K562 (cell line): ENCODE data around the gene CAPZB. TPM values are rescaled to one million over a fixed set of nuclear protein-coding genes. Genes with fewer than 3 reads are reported as not detected.

Experiments
- COPS2 ChIP-seq: fragments of 450-650 bp; conservative IDR thresholded peaks from 2 replicates; pipeline ENCODE4 v1.6.1; 2016; ENCODE audit warnings: mild to moderate bottlenecking, moderate library complexity
- MEIS2 ChIP-seq: fragments of 450-650 bp; IDR thresholded peaks from 2 replicates; pipeline ENCODE4 v1.6.1; 2014; ENCODE audit warnings: mild to moderate bottlenecking; ENCODE audit not compliant: partially characterized antibody
- RB1 ChIP-seq: fragments of 450-650 bp; IDR thresholded peaks from 2 replicates; pipeline ENCODE4 v1.6.1; 2017; ENCODE audit warnings: low read depth, mild to moderate bottlenecking
- SMARCE1 ChIP-seq: fragments of 450-650 bp; IDR thresholded peaks from 2 replicates; pipeline ENCODE4 v1.7.1; 2016; ENCODE audit warnings: mild to moderate bottlenecking
- TCF3 ChIP-seq: sonication (generic); formaldehyde crosslinking; IDR thresholded peaks from 2 replicates; pipeline ENCODE4 v1.4.0; 2020; ENCODE audit warnings: mild to moderate bottlenecking, missing genetic modification reagents
- TEAD1 ChIP-seq, 2 experiments: fragments of 450-650 bp in 1 of 2; sonication (generic) in 1 of 2; formaldehyde crosslinking; IDR thresholded peaks; 2 replicates each; pipeline versions ENCODE4 v1.4.0 to v1.8.0; 2020 to 2022; ENCODE audit warnings: mild to moderate bottlenecking in 2 of 2, missing genetic modification reagents in 1 of 2
- polyA plus RNA-seq, 8 experiments: library from polyadenylated mRNA; depleted of rRNA in 4 of 8; stranded (reverse) in 5 of 8; unstranded in 3 of 8; fragments of >200 nt; fragmentation: Nextera tagmentation in 2 of 8; fragmentation: Illumina TruSeq in 1 of 8; extraction: Ambion mirVana in 2 of 8; extraction: Trizol in 1 of 8; gene quantifications; 2 replicates each; pipeline versions ENCODE4 v1.2.1 to v1.2.3, GENCODE V29; 2011 to 2014; ENCODE audit warnings: inconsistent platforms in 1 of 8, missing spikeins in 1 of 8
- total RNA-seq, 7 experiments: library from RNA; depleted of rRNA in 6 of 7; stranded (reverse); fragments of >200 nt in 6 of 7; fragmentation: Illumina TruSeq in 2 of 7; extraction: Trizol in 2 of 7; gene quantifications; 2 replicates each; pipeline versions ENCODE4 v1.2.1 to v1.2.3, GENCODE V29; 2011 to 2021; ENCODE audit warnings: low replicate concordance in 1 of 7
- TF ChIP-seq, protein P1 (sequence below), 2 experiments: fragments of 450-650 bp; formaldehyde crosslinking in 1 of 2; IDR thresholded peaks; 2 replicates each; pipeline versions ENCODE4 v1.4.0 to v1.6.1; 2014 to 2020; ENCODE audit warnings: mild to moderate bottlenecking in 2 of 2, borderline replicate concordance in 1 of 2, low read depth in 1 of 2
- TF ChIP-seq, protein P2 (sequence below): sonication (generic); formaldehyde crosslinking; IDR thresholded peaks from 2 replicates; pipeline ENCODE4 v1.8.0; 2022; ENCODE audit warnings: mild to moderate bottlenecking, missing genetic modification reagents

The CAPZB gene
- total and polyA plus RNA-seq, 9 of the 15 experiments (the other 6 are each of a cell fraction or from before 2014, with no cell fraction given) = 57.6 to 297 (median 125) TPM

DNA sequence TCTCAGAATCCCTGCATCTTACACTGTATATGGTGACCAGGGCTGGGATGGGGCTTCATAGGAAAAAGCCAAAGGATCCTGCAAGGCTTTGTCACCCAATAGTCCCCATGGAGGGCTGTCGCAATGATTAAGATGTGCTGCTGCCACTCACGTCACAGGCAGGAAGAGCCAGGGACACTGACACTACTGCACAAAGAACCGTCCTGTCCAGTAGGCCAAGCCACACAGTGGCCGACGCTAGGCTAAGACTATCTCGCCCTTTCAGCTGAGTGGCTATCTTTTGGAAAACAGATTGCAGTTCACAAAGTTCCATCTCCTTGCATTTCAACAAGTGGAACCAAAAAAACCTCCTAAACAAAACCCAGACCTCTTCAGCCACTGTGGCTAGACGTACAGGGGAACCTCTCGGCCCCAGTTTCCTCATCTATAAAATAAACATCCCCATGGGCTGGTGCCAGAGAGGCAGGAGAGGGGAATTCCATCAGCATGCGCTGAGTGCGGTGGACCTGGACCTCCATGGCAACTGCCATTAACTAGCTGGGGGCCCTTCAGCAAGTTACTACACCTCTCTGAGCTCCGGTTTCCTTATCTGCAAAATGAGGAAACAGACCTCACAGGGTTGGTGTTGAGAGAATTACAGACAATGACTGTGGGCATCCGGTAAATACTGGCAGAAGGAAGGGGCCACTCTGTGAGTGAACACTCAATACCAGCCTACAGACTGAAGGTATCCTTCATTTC, 8.7 kb downstream of the CAPZB start (continued):
- TF ChIP-seq TEAD1 (CRISPR knock-in tag; IDR thresholded peaks at IDR 0.05) (peak; percentile 14 to 38; a peak in 1 of 4 replicates), RB1 (no peak), TCF3 (CRISPR knock-in tag) (peak; percentile 73), SMARCE1 (peak; percentile 66; the same call in 1 of the 2 replicates), MEIS2 (peak; percentile 89), COPS2 (no peak)
- TF ChIP-seq, protein P1, sequence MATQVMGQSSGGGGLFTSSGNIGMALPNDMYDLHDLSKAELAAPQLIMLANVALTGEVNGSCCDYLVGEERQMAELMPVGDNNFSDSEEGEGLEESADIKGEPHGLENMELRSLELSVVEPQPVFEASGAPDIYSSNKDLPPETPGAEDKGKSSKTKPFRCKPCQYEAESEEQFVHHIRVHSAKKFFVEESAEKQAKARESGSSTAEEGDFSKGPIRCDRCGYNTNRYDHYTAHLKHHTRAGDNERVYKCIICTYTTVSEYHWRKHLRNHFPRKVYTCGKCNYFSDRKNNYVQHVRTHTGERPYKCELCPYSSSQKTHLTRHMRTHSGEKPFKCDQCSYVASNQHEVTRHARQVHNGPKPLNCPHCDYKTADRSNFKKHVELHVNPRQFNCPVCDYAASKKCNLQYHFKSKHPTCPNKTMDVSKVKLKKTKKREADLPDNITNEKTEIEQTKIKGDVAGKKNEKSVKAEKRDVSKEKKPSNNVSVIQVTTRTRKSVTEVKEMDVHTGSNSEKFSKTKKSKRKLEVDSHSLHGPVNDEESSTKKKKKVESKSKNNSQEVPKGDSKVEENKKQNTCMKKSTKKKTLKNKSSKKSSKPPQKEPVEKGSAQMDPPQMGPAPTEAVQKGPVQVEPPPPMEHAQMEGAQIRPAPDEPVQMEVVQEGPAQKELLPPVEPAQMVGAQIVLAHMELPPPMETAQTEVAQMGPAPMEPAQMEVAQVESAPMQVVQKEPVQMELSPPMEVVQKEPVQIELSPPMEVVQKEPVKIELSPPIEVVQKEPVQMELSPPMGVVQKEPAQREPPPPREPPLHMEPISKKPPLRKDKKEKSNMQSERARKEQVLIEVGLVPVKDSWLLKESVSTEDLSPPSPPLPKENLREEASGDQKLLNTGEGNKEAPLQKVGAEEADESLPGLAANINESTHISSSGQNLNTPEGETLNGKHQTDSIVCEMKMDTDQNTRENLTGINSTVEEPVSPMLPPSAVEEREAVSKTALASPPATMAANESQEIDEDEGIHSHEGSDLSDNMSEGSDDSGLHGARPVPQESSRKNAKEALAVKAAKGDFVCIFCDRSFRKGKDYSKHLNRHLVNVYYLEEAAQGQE (IDR thresholded peaks at IDR 0.05; ENCODE audit: borderline replicate concordance) = peak; percentile 34; the same call in 1 of the 2 replicates
- TF ChIP-seq, protein P1 (CRISPR knock-in tag; IDR thresholded peaks at IDR 0.05; ENCODE audit: low read depth) = no peak
- TF ChIP-seq, protein P2, sequence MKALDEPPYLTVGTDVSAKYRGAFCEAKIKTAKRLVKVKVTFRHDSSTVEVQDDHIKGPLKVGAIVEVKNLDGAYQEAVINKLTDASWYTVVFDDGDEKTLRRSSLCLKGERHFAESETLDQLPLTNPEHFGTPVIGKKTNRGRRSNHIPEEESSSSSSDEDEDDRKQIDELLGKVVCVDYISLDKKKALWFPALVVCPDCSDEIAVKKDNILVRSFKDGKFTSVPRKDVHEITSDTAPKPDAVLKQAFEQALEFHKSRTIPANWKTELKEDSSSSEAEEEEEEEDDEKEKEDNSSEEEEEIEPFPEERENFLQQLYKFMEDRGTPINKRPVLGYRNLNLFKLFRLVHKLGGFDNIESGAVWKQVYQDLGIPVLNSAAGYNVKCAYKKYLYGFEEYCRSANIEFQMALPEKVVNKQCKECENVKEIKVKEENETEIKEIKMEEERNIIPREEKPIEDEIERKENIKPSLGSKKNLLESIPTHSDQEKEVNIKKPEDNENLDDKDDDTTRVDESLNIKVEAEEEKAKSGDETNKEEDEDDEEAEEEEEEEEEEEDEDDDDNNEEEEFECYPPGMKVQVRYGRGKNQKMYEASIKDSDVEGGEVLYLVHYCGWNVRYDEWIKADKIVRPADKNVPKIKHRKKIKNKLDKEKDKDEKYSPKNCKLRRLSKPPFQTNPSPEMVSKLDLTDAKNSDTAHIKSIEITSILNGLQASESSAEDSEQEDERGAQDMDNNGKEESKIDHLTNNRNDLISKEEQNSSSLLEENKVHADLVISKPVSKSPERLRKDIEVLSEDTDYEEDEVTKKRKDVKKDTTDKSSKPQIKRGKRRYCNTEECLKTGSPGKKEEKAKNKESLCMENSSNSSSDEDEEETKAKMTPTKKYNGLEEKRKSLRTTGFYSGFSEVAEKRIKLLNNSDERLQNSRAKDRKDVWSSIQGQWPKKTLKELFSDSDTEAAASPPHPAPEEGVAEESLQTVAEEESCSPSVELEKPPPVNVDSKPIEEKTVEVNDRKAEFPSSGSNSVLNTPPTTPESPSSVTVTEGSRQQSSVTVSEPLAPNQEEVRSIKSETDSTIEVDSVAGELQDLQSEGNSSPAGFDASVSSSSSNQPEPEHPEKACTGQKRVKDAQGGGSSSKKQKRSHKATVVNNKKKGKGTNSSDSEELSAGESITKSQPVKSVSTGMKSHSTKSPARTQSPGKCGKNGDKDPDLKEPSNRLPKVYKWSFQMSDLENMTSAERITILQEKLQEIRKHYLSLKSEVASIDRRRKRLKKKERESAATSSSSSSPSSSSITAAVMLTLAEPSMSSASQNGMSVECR = 0 out of 2 replicates have a peak, but pooled peaks have one; percentile 14
